Activated T-cell treated with anti-CD3 and anti-CD28 coated beads, Interleukin-2, amount 50 U/mL, for 72 hours (primary cell): ENCODE measurements around the gene CENPP. TPM values are rescaled to one million over a fixed set of nuclear protein-coding genes. Genes with fewer than 3 reads are reported as not detected.
"Not testable (repeated sequence)": the region's sequence is repeated elsewhere in the genome, so short reads cannot be mapped to it uniquely, and the experiment has no call there.

Source experiments
- ATAC-seq, 2 donors: fragments of 150-1000 bp; cut with Tn5 transposase; replicated peaks in 1 of 2; 2 replicates each; pipeline ENCODE4 v1.10.0; 2021; ENCODE audit warnings: moderate library complexity in 2 of 2, mild to moderate bottlenecking in 1 of 2
- DNase-seq, 2 donors: peaks; one replicate each; pipeline ENCODE4 v3.0.0; 2021 to 2022; ENCODE audit warnings: mixed read lengths in 1 of 2
- H3K27ac Mint-ChIP-seq: one replicate; pipeline ENCODE4 v1.8.0; 2022; ENCODE audit warnings: mild to moderate bottlenecking, moderate library complexity, mixed read lengths
- H3K27me3 Mint-ChIP-seq: one replicate; pipeline ENCODE4 v1.8.0; 2022; ENCODE audit warnings: low read depth, mixed read lengths
- H3K36me3 Mint-ChIP-seq, 2 donors: one replicate each; pipeline ENCODE4 v1.8.0; 2022; ENCODE audit warnings: mixed read lengths in 2 of 2, mild to moderate bottlenecking in 1 of 2; ENCODE audit not compliant: insufficient read depth in 2 of 2
- H3K4me1 Mint-ChIP-seq: one replicate; pipeline ENCODE4 v1.8.0; 2022; ENCODE audit warnings: low read depth, mixed read lengths
- H3K4me3 Mint-ChIP-seq, 2 donors: one replicate each; pipeline ENCODE4 v1.8.0; 2022; ENCODE audit warnings: mild to moderate bottlenecking in 2 of 2, mixed read lengths in 2 of 2, moderate library complexity in 2 of 2
- H3K9me3 Mint-ChIP-seq, 2 donors: one replicate each; pipeline ENCODE4 v1.8.0; 2022; ENCODE audit warnings: mixed read lengths in 2 of 2
- total RNA-seq, 2 donors: library from RNA; stranded (reverse); gene quantifications; one replicate each; pipeline ENCODE4 v1.2.3, GENCODE V29; 2022

The CENPP gene
- total RNA-seq, 2 donors from 2014 or later: 25.2 to 28.2 TPM

GRCh38 chr9:92614123-92614510 lies 288.4 kb downstream of the CENPP start:
- H3K4me1 Mint-ChIP-seq: no peaks in the 10 kb centered on the region
- no peak for DNase-seq
- ATAC-seq: no peak
- no peaks in the 10 kb centered on the region for H3K27me3 Mint-ChIP-seq
- no peak overlapping the region for H3K4me3 Mint-ChIP-seq
- H3K27ac Mint-ChIP-seq: no peak overlapping the region
- no peaks in the 10 kb centered on the region for H3K9me3 Mint-ChIP-seq
- peaks cover 7 to 12% of the 10 kb centered on the region in 2 donors for H3K36me3 Mint-ChIP-seq

GRCh38 chr9:92614763-92615461 lies 289.2 kb downstream of the CENPP start:
- peak overlapping the region; percentile 31 for H3K27ac Mint-ChIP-seq
- no peaks in the 10 kb centered on the region for H3K27me3 Mint-ChIP-seq
- H3K4me3 Mint-ChIP-seq: no peak overlapping the region
- no peaks in the 10 kb centered on the region for H3K4me1 Mint-ChIP-seq
- no peak for DNase-seq
- no peaks in the 10 kb centered on the region for H3K9me3 Mint-ChIP-seq
- ATAC-seq: no peak
- H3K36me3 Mint-ChIP-seq: peaks cover 7 to 12% of the 10 kb centered on the region in 2 donors

GRCh38 chr9:92615790-92616189 lies 290.0 kb downstream of the CENPP start:
- Mint-ChIP-seq H3K36me3 (peaks cover 7 to 14% of the 10 kb centered on the region in 2 donors), H3K27me3 (no peaks in the 10 kb centered on the region), H3K9me3 (no peaks in the 10 kb centered on the region), H3K4me1 (no peaks in the 10 kb centered on the region), H3K27ac (no peak overlapping the region), H3K4me3 (no peak overlapping the region)
- ATAC-seq (no peak), DNase-seq (no peak)

- H3K4me3 Mint-ChIP-seq: no peak overlapping the region
- H3K27ac Mint-ChIP-seq: no peak overlapping the region
- H3K4me1 Mint-ChIP-seq: no peaks in the 10 kb centered on the region
- no peaks in the 10 kb centered on the region for H3K9me3 Mint-ChIP-seq
- peaks cover 7 to 14% of the 10 kb centered on the region in 2 donors for H3K36me3 Mint-ChIP-seq
- H3K27me3 Mint-ChIP-seq: no peaks in the 10 kb centered on the region
- ATAC-seq (no peak), DNase-seq (no peak)
These were observed 290.5 kb downstream of the CENPP start for GRCh38 chr9:92616199-92616641.

GRCh38 chr9:92616655-92617111 lies 290.9 kb downstream of the CENPP start:
- H3K36me3 Mint-ChIP-seq: peaks cover 7 to 12% of the 10 kb centered on the region in 2 donors
- ATAC-seq: no peak
- no peaks in the 10 kb centered on the region for H3K4me1 Mint-ChIP-seq
- DNase-seq: no peak
- H3K27ac Mint-ChIP-seq: no peak overlapping the region
- H3K27me3 Mint-ChIP-seq: no peaks in the 10 kb centered on the region
- no peaks in the 10 kb centered on the region for H3K9me3 Mint-ChIP-seq
- H3K4me3 Mint-ChIP-seq: no peak overlapping the region

GRCh38 chr9:92617195-92617813 lies 291.6 kb downstream of the CENPP start:
- no peaks in the 10 kb centered on the region for H3K27me3 Mint-ChIP-seq
- H3K9me3 Mint-ChIP-seq: no peaks in the 10 kb centered on the region
- peaks cover 3 to 12% of the 10 kb centered on the region in 2 donors for H3K36me3 Mint-ChIP-seq
- no peak overlapping the region for H3K4me3 Mint-ChIP-seq
- ATAC-seq: no peak
- DNase-seq: no peak
- no peaks in the 10 kb centered on the region for H3K4me1 Mint-ChIP-seq
- H3K27ac Mint-ChIP-seq: no peak overlapping the region

- no peak for ATAC-seq
- H3K4me3 Mint-ChIP-seq: no peak overlapping the region
- no peak for DNase-seq
- no peak overlapping the region for H3K27ac Mint-ChIP-seq
- no peaks in the 10 kb centered on the region for H3K27me3 Mint-ChIP-seq
- H3K4me1 Mint-ChIP-seq: no peaks in the 10 kb centered on the region
- H3K9me3 Mint-ChIP-seq: no peaks in the 10 kb centered on the region
- H3K36me3 Mint-ChIP-seq: peaks cover 3 to 12% of the 10 kb centered on the region in 2 donors
These were observed 292.3 kb downstream of the CENPP start for GRCh38 chr9:92617951-92618510.

GRCh38 chr9:92618633-92619225 lies 293.0 kb downstream of the CENPP start:
- Mint-ChIP-seq H3K4me3 (no peak overlapping the region), H3K9me3 (no peaks in the 10 kb centered on the region), H3K27ac (no peak overlapping the region), H3K36me3 (peaks cover 2 to 12% of the 10 kb centered on the region in 2 donors), H3K27me3 (no peaks in the 10 kb centered on the region), H3K4me1 (no peaks in the 10 kb centered on the region)
- DNase-seq (no peak), ATAC-seq (no peak)

GRCh38 chr9:92619601-92620300 lies 294.0 kb downstream of the CENPP start:
- Mint-ChIP-seq H3K4me1 (no peaks in the 10 kb centered on the region), H3K9me3 (no peaks in the 10 kb centered on the region), H3K4me3 (no peak overlapping the region), H3K27me3 (no peaks in the 10 kb centered on the region), H3K36me3 (peaks cover 2 to 10% of the 10 kb centered on the region in 2 donors), H3K27ac (no peak overlapping the region)
- DNase-seq (no peak), ATAC-seq (no peak)

- Mint-ChIP-seq H3K27ac (no peak overlapping the region), H3K9me3 (no peaks in the 10 kb centered on the region), H3K36me3 (peaks cover 0 to 11% of the 10 kb centered on the region in 2 donors), H3K4me3 (no peak overlapping the region), H3K27me3 (no peaks in the 10 kb centered on the region), H3K4me1 (no peaks in the 10 kb centered on the region)
- DNase-seq (no peak), ATAC-seq (no peak)
These were observed 295.1 kb downstream of the CENPP start for GRCh38 chr9:92620845-92621244.

GRCh38 chr9:92623936-92624335 lies 298.2 kb downstream of the CENPP start:
- H3K9me3 Mint-ChIP-seq, H3K4me1 Mint-ChIP-seq, H3K27me3 Mint-ChIP-seq, ATAC-seq, DNase-seq, H3K27ac Mint-ChIP-seq, H3K4me3 Mint-ChIP-seq: not testable (repeated sequence)
- H3K36me3 Mint-ChIP-seq: peaks cover 7 to 11% of the 10 kb centered on the region in 2 donors

GRCh38 chr9:92626484-92626883 lies 300.7 kb downstream of the CENPP start:
- DNase-seq (no peak), ATAC-seq (no peak)
- Mint-ChIP-seq H3K27ac (peak overlapping the region; percentile 9), H3K27me3 (no peaks in the 10 kb centered on the region), H3K36me3 (peaks cover 10 to 19% of the 10 kb centered on the region in 2 donors), H3K9me3 (no peaks in the 10 kb centered on the region), H3K4me3 (no peak overlapping the region), H3K4me1 (peaks cover 1% of the 10 kb centered on the region)

- ATAC-seq (no peak), DNase-seq (no peak)
- Mint-ChIP-seq H3K27ac (no peak overlapping the region), H3K4me3 (no peak overlapping the region), H3K36me3 (peaks cover 11 to 22% of the 10 kb centered on the region in 2 donors), H3K4me1 (peaks cover 9% of the 10 kb centered on the region), H3K9me3 (no peaks in the 10 kb centered on the region), H3K27me3 (no peaks in the 10 kb centered on the region)
These were observed 301.9 kb downstream of the CENPP start for GRCh38 chr9:92627651-92628050.
